ENCODE measurements around the gene BRD1.

BRD1 gene

GRCh38 chr22:49761836-49762235 is 65.8 kb downstream of the BRD1 start:
- H3K27me3 ChIP-seq (ENCODE audit: insufficient read depth, poor library complexity, severe bottlenecking): no peaks in the 10 kb centered on the region
- peak overlapping the region; percentile 67 for H3K27ac ChIP-seq (replicated peaks)
- no peak for DNase-seq (ENCODE audit: low read depth in 1 of 2, low spot score in 1 of 2)
- no peak overlapping the region for H3K4me3 ChIP-seq (replicated peaks; ENCODE audit: insufficient read depth, low read length)
- TF ChIP-seq POLR2AphosphoS5 (IDR thresholded peaks at IDR 0.05; ENCODE audit: low read depth) (no peak), REST (IDR thresholded peaks at IDR 0.05; ENCODE audit: insufficient replicate concordance, low read depth) (no peak), SPI1 (IDR thresholded peaks at IDR 0.05; ENCODE audit: borderline replicate concordance, low read depth) (no peak), GABPA (IDR thresholded peaks at IDR 0.05; ENCODE audit: low read depth) (no peak), CTCF (IDR thresholded peaks at IDR 0.05; ENCODE audit: insufficient read depth, low read length) (no peak)

GRCh38 chr22:49760630-49761571 is 66.8 kb downstream of the BRD1 start:
- TF ChIP-seq POLR2AphosphoS5 (IDR thresholded peaks at IDR 0.05; ENCODE audit: low read depth) (peak; percentile 71), SPI1 (IDR thresholded peaks at IDR 0.05; ENCODE audit: borderline replicate concordance, low read depth) (peak; percentile 26; the same call in 1 of the 2 replicates), CTCF (IDR thresholded peaks at IDR 0.05; ENCODE audit: insufficient read depth, low read length) (no peak), REST (IDR thresholded peaks at IDR 0.05; ENCODE audit: insufficient replicate concordance, low read depth) (no peak)
- no peak overlapping the region for H3K4me3 ChIP-seq (replicated peaks; ENCODE audit: insufficient read depth, low read length)
- H3K27me3 ChIP-seq (ENCODE audit: insufficient read depth, poor library complexity, severe bottlenecking): no peaks in the 10 kb centered on the region
- DNase-seq (ENCODE audit: low read depth in 1 of 2, low spot score in 1 of 2): peak; percentile 27 to 85
- peak overlapping the region; percentile 67 for H3K27ac ChIP-seq (replicated peaks)

- peak overlapping the region; percentile 67 for H3K27ac ChIP-seq (replicated peaks)
- TF ChIP-seq GABPA (IDR thresholded peaks at IDR 0.05; ENCODE audit: low read depth): no peak
- peak; percentile 43; the same call in 1 of the 2 replicates for TF ChIP-seq SPI1 (IDR thresholded peaks at IDR 0.05; ENCODE audit: borderline replicate concordance, low read depth)
- TF ChIP-seq POLR2AphosphoS5 (IDR thresholded peaks at IDR 0.05; ENCODE audit: low read depth): no peak
- no peak for TF ChIP-seq CTCF (IDR thresholded peaks at IDR 0.05; ENCODE audit: insufficient read depth, low read length)
- no peak for TF ChIP-seq REST (IDR thresholded peaks at IDR 0.05; ENCODE audit: insufficient replicate concordance, low read depth)
- no peak overlapping the region for H3K4me3 ChIP-seq (replicated peaks; ENCODE audit: insufficient read depth, low read length)
- H3K27me3 ChIP-seq (ENCODE audit: insufficient read depth, poor library complexity, severe bottlenecking): no peaks in the 10 kb centered on the region
- no peak for DNase-seq (ENCODE audit: low read depth in 1 of 2, low spot score in 1 of 2)
These were observed 67.4 kb downstream of the BRD1 start for GRCh38 chr22:49760280-49760629.
